ENCODE results near the gene TNFRSF14. TPM values are rescaled to one million over a fixed set of nuclear protein-coding genes. Genes with fewer than 3 reads are reported as not detected.

TNFRSF14 gene
- polyA plus RNA-seq, 1 experiment, result 19.3 TPM

DNA sequence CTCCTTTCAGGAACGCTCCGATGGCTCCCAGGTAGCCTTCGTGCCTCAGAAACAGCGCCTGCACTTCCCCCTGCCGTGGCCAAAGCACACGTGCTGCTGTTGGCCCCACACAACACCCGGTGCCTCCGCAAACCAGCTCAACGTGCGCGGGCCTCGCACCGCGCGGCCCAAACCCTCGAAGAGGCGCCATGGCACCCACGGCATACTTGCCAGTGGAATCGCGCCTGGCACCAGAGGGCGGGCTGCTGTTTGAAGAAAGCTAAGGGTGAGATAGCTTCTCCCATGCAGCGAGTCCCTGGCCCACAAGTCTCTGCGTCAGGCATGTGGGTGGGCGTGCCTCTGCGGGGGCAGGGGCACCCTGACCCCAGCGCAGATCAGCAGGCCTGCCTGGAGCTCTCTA is 37.6 kb upstream of the TNFRSF14 start:
- H3K4me3 ChIP-seq (ENCODE audit: low read depth, low read length), result no peak overlapping the region
- ChIA-PET POLR2A (no interaction called here), CTCF (no interaction called here)
- H3K36me3 ChIP-seq (ENCODE audit: control insufficient read depth, insufficient read depth, low read length), result peaks cover 51% of the 10 kb centered on the region
- DNase-seq (ENCODE audit: low read depth), result no peak
- no peaks in the 10 kb centered on the region for H3K27me3 ChIP-seq (ENCODE audit: control insufficient read depth, insufficient read depth, low read length)
- TF ChIP-seq, protein P1, sequence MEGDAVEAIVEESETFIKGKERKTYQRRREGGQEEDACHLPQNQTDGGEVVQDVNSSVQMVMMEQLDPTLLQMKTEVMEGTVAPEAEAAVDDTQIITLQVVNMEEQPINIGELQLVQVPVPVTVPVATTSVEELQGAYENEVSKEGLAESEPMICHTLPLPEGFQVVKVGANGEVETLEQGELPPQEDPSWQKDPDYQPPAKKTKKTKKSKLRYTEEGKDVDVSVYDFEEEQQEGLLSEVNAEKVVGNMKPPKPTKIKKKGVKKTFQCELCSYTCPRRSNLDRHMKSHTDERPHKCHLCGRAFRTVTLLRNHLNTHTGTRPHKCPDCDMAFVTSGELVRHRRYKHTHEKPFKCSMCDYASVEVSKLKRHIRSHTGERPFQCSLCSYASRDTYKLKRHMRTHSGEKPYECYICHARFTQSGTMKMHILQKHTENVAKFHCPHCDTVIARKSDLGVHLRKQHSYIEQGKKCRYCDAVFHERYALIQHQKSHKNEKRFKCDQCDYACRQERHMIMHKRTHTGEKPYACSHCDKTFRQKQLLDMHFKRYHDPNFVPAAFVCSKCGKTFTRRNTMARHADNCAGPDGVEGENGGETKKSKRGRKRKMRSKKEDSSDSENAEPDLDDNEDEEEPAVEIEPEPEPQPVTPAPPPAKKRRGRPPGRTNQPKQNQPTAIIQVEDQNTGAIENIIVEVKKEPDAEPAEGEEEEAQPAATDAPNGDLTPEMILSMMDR (IDR thresholded peaks at IDR 0.05; ENCODE audit: insufficient read depth, low read depth, low read length), result no peak

DNA sequence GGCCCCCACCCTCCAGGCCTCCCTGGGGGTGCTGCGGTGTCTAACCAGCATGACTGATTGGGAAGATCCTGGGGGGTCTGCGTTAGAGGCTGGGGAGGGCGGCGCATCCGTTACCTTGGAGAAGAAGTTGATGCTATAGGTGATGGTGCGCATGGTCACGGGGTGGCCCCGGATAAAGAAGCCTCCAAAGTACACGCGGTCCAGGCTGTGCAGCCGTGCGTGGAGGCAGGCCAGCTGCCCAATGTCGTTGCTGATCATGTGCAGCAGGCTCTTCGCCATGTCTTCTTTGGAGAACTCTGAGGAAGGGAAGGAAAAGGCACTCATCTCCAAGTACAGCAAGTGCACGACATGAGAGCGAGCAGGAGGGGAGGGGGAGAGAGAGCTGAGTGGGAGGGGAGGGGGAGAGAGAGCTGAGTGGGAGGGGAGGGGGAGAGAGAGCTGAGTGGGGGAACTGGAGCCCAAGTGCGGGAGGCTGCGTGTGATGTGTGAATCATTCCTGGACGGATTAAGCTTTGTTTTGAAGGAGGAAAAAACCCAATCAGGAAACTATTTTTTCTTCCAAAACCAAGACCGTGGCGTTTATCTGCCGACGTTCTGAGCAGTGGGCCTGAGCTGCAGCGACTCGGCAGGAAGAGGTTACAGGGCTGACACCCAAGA is 37.0 kb upstream of the TNFRSF14 start:
- ChIA-PET CTCF (no interaction called here), POLR2A (no interaction called here)
- no peak for DNase-seq (ENCODE audit: low read depth)
- TF ChIP-seq, protein P1 (IDR thresholded peaks at IDR 0.05; ENCODE audit: insufficient read depth, low read depth, low read length), result no peak
- Histone ChIP-seq H3K4me3 (ENCODE audit: low read depth, low read length) (no peak overlapping the region), H3K27me3 (ENCODE audit: control insufficient read depth, insufficient read depth, low read length) (no peaks in the 10 kb centered on the region), H3K36me3 (ENCODE audit: control insufficient read depth, insufficient read depth, low read length) (peaks cover 45% of the 10 kb centered on the region)

DNA sequence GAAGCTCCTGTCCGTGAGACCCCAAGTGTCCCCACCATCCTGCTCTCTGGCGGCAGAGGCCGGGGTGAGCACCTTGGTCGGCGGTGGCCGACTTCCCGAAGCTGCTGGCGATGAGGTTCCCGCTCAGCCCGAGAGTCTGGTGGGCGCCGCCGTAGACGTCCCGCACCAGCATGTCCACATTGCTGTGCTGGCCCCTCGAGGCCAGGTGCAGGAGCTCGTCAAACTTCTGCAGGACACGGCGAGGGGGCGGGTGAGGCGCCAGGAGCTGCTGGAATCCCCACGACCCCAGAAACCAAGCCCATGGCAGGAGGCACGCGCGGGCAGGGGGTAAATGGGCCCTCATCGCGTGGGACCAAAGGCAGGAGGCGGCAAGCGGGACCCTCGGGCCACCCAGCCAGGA is 36.4 kb upstream of the TNFRSF14 start:
- TF ChIP-seq, protein P1 (IDR thresholded peaks at IDR 0.05; ENCODE audit: insufficient read depth, low read depth, low read length), result no peak

DNA sequence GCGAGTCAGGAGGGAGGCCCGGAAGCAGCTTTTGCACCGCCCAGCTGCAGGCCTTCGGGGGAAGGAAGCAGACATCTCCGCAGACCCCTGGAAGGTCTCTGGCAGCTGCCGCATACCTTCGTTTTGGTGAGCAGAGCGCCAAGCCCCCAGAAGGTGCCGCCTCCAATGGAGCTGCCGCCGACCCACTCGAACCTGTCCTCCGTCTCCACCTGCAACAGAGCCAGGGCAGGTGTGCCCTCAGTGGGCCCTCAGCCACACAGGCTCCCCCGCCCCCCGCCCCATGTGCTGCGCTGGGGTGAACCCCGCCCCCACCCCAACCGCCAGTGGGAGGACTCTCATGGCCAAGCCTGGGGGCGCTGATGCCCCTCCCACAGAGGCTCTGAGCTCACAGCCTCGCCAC is 36.0 kb upstream of the TNFRSF14 start:
- POLR2A ChIA-PET, result no interaction called here
- no peak for DNase-seq (ENCODE audit: low read depth)
- TF ChIP-seq, protein P1 (IDR thresholded peaks at IDR 0.05; ENCODE audit: insufficient read depth, low read depth, low read length), result no peak
- peaks cover 38% of the 10 kb centered on the region for H3K36me3 ChIP-seq (ENCODE audit: control insufficient read depth, insufficient read depth, low read length)
- H3K27me3 ChIP-seq (ENCODE audit: control insufficient read depth, insufficient read depth, low read length), result no peaks in the 10 kb centered on the region
- no peak overlapping the region for H3K4me3 ChIP-seq (ENCODE audit: low read depth, low read length)
- CTCF ChIA-PET, result no interaction called here

More for the DNA sequence above, 36.4 kb upstream of the TNFRSF14 start:
- POLR2A ChIA-PET, result no interaction called here
- H3K27me3 ChIP-seq (ENCODE audit: control insufficient read depth, insufficient read depth, low read length), result no peaks in the 10 kb centered on the region
- peaks cover 42% of the 10 kb centered on the region for H3K36me3 ChIP-seq (ENCODE audit: control insufficient read depth, insufficient read depth, low read length)
- CTCF ChIA-PET, result no interaction called here
- H3K4me3 ChIP-seq (ENCODE audit: low read depth, low read length), result no peak overlapping the region
- no peak for DNase-seq (ENCODE audit: low read depth)

DNA sequence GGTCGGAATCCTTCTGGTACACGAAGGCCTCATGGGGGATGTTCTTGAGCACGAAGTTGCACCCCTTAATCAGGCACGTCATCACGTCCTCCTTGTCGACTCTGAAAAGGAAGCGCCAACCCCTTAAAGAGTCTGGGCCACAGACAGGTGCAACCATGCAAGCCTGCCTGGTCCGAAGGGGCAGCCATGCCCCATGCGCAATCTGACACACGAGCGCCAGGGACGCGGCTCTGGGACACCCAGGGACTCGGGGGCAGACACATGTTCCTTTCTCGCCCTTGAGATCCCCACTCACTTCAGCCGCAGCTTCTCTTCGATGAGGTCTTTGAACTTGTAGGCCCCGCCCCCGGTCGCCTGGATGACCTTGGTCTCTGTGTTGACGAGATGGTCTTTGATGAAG is 35.4 kb upstream of the TNFRSF14 start:
- TF ChIP-seq, protein P1 (IDR thresholded peaks at IDR 0.05; ENCODE audit: insufficient read depth, low read depth, low read length), result no peak
- ChIA-PET CTCF (no interaction called here), POLR2A (no interaction called here)
- DNase-seq (ENCODE audit: low read depth), result no peak
- Histone ChIP-seq H3K27me3 (ENCODE audit: control insufficient read depth, insufficient read depth, low read length) (no peaks in the 10 kb centered on the region), H3K4me3 (ENCODE audit: low read depth, low read length) (no peak overlapping the region), H3K36me3 (ENCODE audit: control insufficient read depth, insufficient read depth, low read length) (peaks cover 34% of the 10 kb centered on the region)
